HUES64 (cell line): ENCODE data around the gene CHFR.
"Not testable (repeated sequence)": the region's sequence is repeated elsewhere in the genome, so short reads cannot be mapped to it uniquely, and the experiment has no call there.

Experiments used
- H3K27ac ChIP-seq: 2 replicates; pipeline ENCODE4 v1.7.0; 2013; ENCODE audit warnings: low read depth, low read length, inconsistent platforms
- H3K27me3 ChIP-seq: 2 replicates; pipeline ENCODE4 v1.6.1; 2013; ENCODE audit warnings: mild to moderate bottlenecking, low read length; ENCODE audit not compliant: insufficient read depth
- H3K36me3 ChIP-seq: 2 replicates; pipeline ENCODE4 v1.6.1; 2013; ENCODE audit warnings: mild to moderate bottlenecking, low read length; ENCODE audit not compliant: insufficient read depth
- H3K4me1 ChIP-seq: 2 replicates; pipeline ENCODE4 v1.6.1; 2013; ENCODE audit warnings: mild to moderate bottlenecking, low read length, moderate library complexity; ENCODE audit not compliant: insufficient read depth
- H3K4me3 ChIP-seq: 2 replicates; pipeline ENCODE4 v1.5.1; 2013; ENCODE audit warnings: mild to moderate bottlenecking, low read length, moderate library complexity
- H3K9ac ChIP-seq: 2 replicates; pipeline ENCODE4 v1.6.1; 2013; ENCODE audit warnings: mild to moderate bottlenecking, low read depth, low read length
- H3K9me3 ChIP-seq: 2 replicates; pipeline ENCODE4 v1.6.1; 2013; ENCODE audit warnings: low read depth, low read length; ENCODE audit not compliant: insufficient read depth
- WGBS: fragments of 150-250, 120-280 bp; methylation state at CpG from one replicate; pipeline ENCODE4 v1.1.7; 2013; ENCODE audit warnings: missing lambda C conversion rate; 5-methylcytosine and 5-hydroxymethylcytosine counted together

Gene CHFR

GRCh38 chr12:132874175-132874574 is 13.2 kb downstream of the CHFR start:
- Histone ChIP-seq H3K4me3 (no peak overlapping the region), H3K27ac (no peak overlapping the region), H3K36me3 (peaks cover 66% of the 10 kb centered on the region), H3K27me3 (no peaks in the 10 kb centered on the region), H3K9me3 (no peaks in the 10 kb centered on the region), H3K9ac (no peak overlapping the region), H3K4me1 (no peaks in the 10 kb centered on the region)
- WGBS, result 96% methylated on average over 11 of the region's 11 CpGs

GRCh38 chr12:132873724-132874123 is 13.7 kb downstream of the CHFR start:
- Histone ChIP-seq H3K9ac (no peak overlapping the region), H3K27ac (no peak overlapping the region), H3K9me3 (no peaks in the 10 kb centered on the region), H3K36me3 (peaks cover 67% of the 10 kb centered on the region), H3K4me3 (no peak overlapping the region), H3K4me1 (no peaks in the 10 kb centered on the region), H3K27me3 (no peaks in the 10 kb centered on the region)
- WGBS, result 97% methylated on average over 10 of the region's 10 CpGs

GRCh38 chr12:132872975-132873421 is 14.4 kb downstream of the CHFR start:
- no peaks in the 10 kb centered on the region for H3K27me3 ChIP-seq
- 93% methylated on average over 12 of the region's 12 CpGs for WGBS
- no peaks in the 10 kb centered on the region for H3K4me1 ChIP-seq
- no peaks in the 10 kb centered on the region for H3K9me3 ChIP-seq
- no peak overlapping the region for H3K27ac ChIP-seq
- no peak overlapping the region for H3K9ac ChIP-seq
- peaks cover 67% of the 10 kb centered on the region for H3K36me3 ChIP-seq
- H3K4me3 ChIP-seq, result no peak overlapping the region

DNA sequence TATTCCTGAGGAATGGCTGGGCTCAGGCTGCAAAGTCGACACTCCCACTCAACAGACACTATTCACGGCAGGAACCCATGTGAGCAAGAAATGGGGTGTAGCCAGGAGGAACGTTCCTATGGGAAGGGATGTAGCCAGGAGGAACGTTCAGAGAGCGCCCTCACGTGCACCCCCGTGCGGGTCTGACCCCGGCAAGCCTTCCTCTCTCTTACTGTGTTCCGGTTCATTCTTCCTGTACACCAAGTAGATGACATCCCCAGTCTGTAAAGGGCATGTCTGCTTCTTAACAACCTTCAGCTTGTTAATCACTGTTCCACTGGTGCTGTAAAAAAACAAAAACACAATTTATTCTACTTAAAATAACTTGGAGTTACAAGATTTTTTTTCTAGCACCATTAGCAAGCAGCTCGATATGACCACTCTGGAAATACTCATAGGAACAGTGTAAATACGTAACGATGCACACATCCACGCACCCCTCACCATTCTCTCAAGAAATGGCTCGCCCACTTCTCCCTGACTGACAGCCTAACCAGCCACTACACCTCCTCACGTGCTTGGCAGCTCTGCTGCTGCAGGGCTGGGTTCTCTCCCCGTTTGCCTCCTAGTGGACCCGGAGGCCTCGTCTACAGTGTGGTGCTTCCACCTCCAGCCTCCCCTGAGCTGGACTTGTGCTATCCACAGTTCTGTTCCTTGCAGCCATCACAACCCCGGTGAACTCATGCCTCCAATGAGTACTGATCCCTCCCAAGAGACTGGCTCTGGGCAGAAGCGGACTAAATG is 15.1 kb downstream of the CHFR start:
- WGBS, result 94% methylated on average over 21 of the region's 21 CpGs
- no peak overlapping the region for H3K4me3 ChIP-seq
- H3K9me3 ChIP-seq, result no peaks in the 10 kb centered on the region
- H3K4me1 ChIP-seq, result no peaks in the 10 kb centered on the region
- H3K27ac ChIP-seq, result no peak overlapping the region
- H3K36me3 ChIP-seq, result peaks cover 71% of the 10 kb centered on the region
- H3K27me3 ChIP-seq, result no peaks in the 10 kb centered on the region
- H3K9ac ChIP-seq, result no peak overlapping the region

GRCh38 chr12:132869551-132869950 is 17.9 kb downstream of the CHFR start:
- Histone ChIP-seq H3K4me1 (no peaks in the 10 kb centered on the region), H3K36me3 (peaks cover 64% of the 10 kb centered on the region)
- WGBS, result 97% methylated on average over 14 of the region's 14 CpGs

DNA sequence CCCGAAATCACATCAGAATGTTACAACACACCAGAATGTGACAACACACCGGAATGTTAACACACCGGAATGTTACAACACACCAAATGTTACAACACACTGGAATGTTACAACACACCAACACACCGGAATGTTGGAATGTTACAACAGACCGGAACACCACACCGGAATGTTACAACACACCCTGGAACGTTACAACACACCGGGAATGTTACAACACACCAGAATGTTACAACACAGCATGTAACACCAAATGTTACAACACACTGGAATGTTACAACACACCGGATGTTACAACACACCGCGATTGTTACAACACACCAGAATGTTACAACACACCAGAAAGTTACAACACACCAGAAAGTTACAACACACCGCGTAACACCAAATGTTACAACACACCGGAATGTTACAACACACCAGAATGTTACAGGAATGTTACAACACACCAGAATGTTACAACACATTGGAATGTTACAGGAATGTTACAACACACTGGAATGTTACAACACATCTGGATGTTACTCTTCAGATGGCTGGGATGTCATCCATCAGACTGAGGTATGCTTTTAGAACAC is 21.1 kb downstream of the CHFR start:
- Histone ChIP-seq H3K9me3 (no peaks in the 10 kb centered on the region), H3K4me3 (no peak overlapping the region), H3K27me3 (no peaks in the 10 kb centered on the region), H3K36me3 (peaks cover 43% of the 10 kb centered on the region), H3K9ac (no peak overlapping the region), H3K4me1 (no peaks in the 10 kb centered on the region), H3K27ac (no peak overlapping the region)
- 97% methylated on average over 14 of the region's 14 CpGs for WGBS

More at GRCh38 chr12:132869551-132869950, 17.9 kb downstream of the CHFR start:
- no peaks in the 10 kb centered on the region for H3K27me3 ChIP-seq
- no peak overlapping the region for H3K27ac ChIP-seq
- no peaks in the 10 kb centered on the region for H3K9me3 ChIP-seq
- H3K4me3 ChIP-seq, result no peak overlapping the region
- H3K9ac ChIP-seq, result no peak overlapping the region

DNA sequence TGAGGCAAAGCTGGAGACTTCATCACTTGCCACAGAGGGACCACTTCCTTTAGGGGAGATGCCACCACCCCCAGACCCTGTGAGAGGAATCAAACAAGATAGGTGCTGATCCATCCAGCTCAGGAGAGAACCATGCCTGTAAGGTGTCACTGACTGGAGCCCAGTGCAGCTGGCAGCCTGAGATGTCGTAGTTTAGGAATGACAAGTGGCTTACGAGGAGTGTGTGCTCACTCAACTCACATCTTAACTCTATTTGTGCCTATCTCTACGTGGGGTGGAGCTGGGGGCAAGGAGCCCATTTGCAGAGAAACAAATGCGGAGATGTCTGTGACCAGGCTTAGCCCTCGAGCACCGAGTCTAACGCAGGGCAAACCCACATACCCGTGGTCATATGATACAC is 25.8 kb downstream of the CHFR start:
- Histone ChIP-seq H3K27ac (no peak overlapping the region), H3K4me3 (no peak overlapping the region), H3K36me3 (peaks cover 53% of the 10 kb centered on the region), H3K9ac (no peak overlapping the region), H3K9me3 (no peaks in the 10 kb centered on the region), H3K4me1 (no peaks in the 10 kb centered on the region), H3K27me3 (no peaks in the 10 kb centered on the region)
- WGBS, result 94% methylated on average over 8 of the region's 8 CpGs

DNA sequence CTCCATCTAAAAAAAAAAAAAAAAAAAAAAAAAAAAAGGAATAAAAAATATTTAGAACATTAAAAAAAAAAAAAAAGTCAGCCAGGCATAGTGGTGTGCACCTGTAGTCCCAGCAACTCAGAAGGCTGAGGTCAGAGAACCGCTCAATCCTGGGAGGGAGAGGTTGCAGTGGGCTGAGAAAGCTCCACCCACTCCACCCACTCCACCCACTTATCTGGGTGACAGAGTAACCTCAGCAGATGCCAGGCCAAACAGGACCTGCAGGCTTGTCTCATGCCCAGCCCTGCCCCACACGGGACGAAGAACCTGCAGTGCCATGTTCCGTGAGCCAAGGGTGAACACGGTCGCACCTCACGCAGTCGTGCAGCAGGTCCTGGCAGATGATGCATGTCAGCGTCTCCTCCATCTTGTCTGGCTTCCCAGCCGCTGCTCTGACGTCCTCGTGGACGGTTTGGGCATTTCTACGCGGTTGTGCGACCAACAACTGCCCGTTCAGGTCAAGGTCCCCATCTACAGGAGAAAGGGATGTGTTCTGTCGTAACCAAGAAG is 28.6 kb downstream of the CHFR start:
- peaks cover 68% of the 10 kb centered on the region for H3K36me3 ChIP-seq
- no peaks in the 10 kb centered on the region for H3K4me1 ChIP-seq
- H3K27me3 ChIP-seq, result no peaks in the 10 kb centered on the region
- H3K9ac ChIP-seq, result no peak overlapping the region
- H3K27ac ChIP-seq, result no peak overlapping the region
- no peak overlapping the region for H3K4me3 ChIP-seq
- 95% methylated on average over 17 of the region's 18 CpGs for WGBS
- no peaks in the 10 kb centered on the region for H3K9me3 ChIP-seq

- peaks cover 85% of the 10 kb centered on the region for H3K36me3 ChIP-seq
- H3K4me1 ChIP-seq, result not testable (repeated sequence)
- 90% methylated on average over 21 of the region's 21 CpGs for WGBS
Observed at GRCh38 chr12:132857019-132857418, 30.4 kb downstream of the CHFR start.

GRCh38 chr12:132856581-132856980 is 30.8 kb downstream of the CHFR start:
- WGBS, result 94% methylated on average over 17 of the region's 17 CpGs
- Histone ChIP-seq H3K9me3 (no peaks in the 10 kb centered on the region), H3K4me1 (no peaks in the 10 kb centered on the region), H3K27me3 (no peaks in the 10 kb centered on the region), H3K4me3 (no peak overlapping the region), H3K9ac (no peak overlapping the region), H3K27ac (no peak overlapping the region), H3K36me3 (peaks cover 85% of the 10 kb centered on the region)

More at GRCh38 chr12:132857019-132857418, 30.4 kb downstream of the CHFR start:
- H3K9ac ChIP-seq, H3K27me3 ChIP-seq, H3K9me3 ChIP-seq, H3K4me3 ChIP-seq, H3K27ac ChIP-seq: not testable (repeated sequence)

GRCh38 chr12:132855211-132855610 is 32.2 kb downstream of the CHFR start:
- 94% methylated on average over 14 of the region's 14 CpGs for WGBS
- H3K4me1 ChIP-seq, H3K27me3 ChIP-seq, H3K9me3 ChIP-seq, H3K4me3 ChIP-seq, H3K9ac ChIP-seq, H3K27ac ChIP-seq: not testable (repeated sequence)
- H3K36me3 ChIP-seq, result peaks cover 85% of the 10 kb centered on the region
